Heart right ventricle (tissue), 16 donors: ENCODE data around the gene FUT6. TPM values are rescaled to one million over a fixed set of nuclear protein-coding genes. Genes with fewer than 3 reads are reported as not detected.

Experiments used
- ATAC-seq, 8 donors: fragments of 200-7000 bp; cut with Tn5 transposase; one replicate each; pipeline ENCODE4 v1.9.1; 2020; ENCODE audit warnings: mild to moderate bottlenecking in 8 of 8, moderate library complexity in 8 of 8, moderate number of reproducible peaks in 1 of 8
- DNase-seq, 2 donors: peaks; one replicate each; pipeline ENCODE4 v3.0.0-alpha.2; 2020
- H3K27ac ChIP-seq, 10 donors: fragments of 200-600 bp; sonication (generic) in 2 of 10; one replicate each; pipeline versions ENCODE4 v1.5.0 to v1.8.0; 2020 to 2022; ENCODE audit warnings: mild to moderate bottlenecking in 3 of 10
- H3K27me3 ChIP-seq, 7 donors: fragments of 200-600 bp; one replicate each; pipeline ENCODE4 v1.8.0; 2021 to 2022; ENCODE audit warnings: mild to moderate bottlenecking in 2 of 7
- H3K36me3 ChIP-seq, 9 donors: fragments of 200-600 bp; sonication (generic) in 1 of 9; one replicate each; pipeline versions ENCODE4 v1.5.0 to v1.8.0; 2020 to 2022; ENCODE audit warnings: mild to moderate bottlenecking in 2 of 9
- H3K4me1 ChIP-seq, 9 donors: fragments of 200-600 bp; sonication (generic) in 1 of 9; one replicate each; pipeline versions ENCODE4 v1.5.0 to v1.8.0; 2020 to 2022; ENCODE audit warnings: mild to moderate bottlenecking in 4 of 9
- H3K4me3 ChIP-seq, 10 donors: fragments of 200-600 bp; sonication (generic) in 2 of 10; one replicate each; pipeline versions ENCODE4 v1.5.0 to v1.8.0; 2020 to 2022; ENCODE audit warnings: mild to moderate bottlenecking in 7 of 10, moderate library complexity in 2 of 10
- H3K9me3 ChIP-seq, 11 donors: fragments of 200-600 bp in 10 of 11; sonication (generic) in 2 of 11; one replicate each; pipeline versions ENCODE4 v1.5.0 to v1.8.0; 2013 to 2022; ENCODE audit warnings: mild to moderate bottlenecking in 2 of 11, control low read depth in 1 of 11, moderate library complexity in 1 of 11
- CTCF ChIP-seq, 9 donors: fragments of 200-600 bp; sonication (generic) in 2 of 9; IDR thresholded peaks; one replicate each; pipeline versions ENCODE4 v1.5.0 to v1.8.0; 2021 to 2022; ENCODE audit warnings: antibody characterized with exemption in 9 of 9, mild to moderate bottlenecking in 5 of 9, moderate library complexity in 1 of 9
- WGBS, 2 donors: extraction: QIAGEN DNeasy Blood & Tissue Kit; methylation state at CpG; one replicate each; pipeline ENCODE4 v1.1.7; 2013; ENCODE audit warnings: inconsistent platforms in 1 of 2; 5-methylcytosine and 5-hydroxymethylcytosine counted together
- intact Hi-C, 10 donors: fragments of 100-400 bp; cut with DNase I; formaldehyde crosslinking; loops; one replicate each; pipeline versions ENCODE4 v1.11.1 to v1.14.2; 2022
- polyA plus RNA-seq, 2 donors: library from polyadenylated mRNA; stranded (reverse); fragments of 200-250 nt; gene quantifications; one replicate each; pipeline ENCODE4 v1.2.3, GENCODE V29; 2013
- total RNA-seq, 10 donors: library from RNA; stranded (reverse); fragmentation: NEBNext Ultra II Directional in 3 of 10; extraction: Animal tissue kit (Norgen Biotek cat#: 25700) in 3 of 10; gene quantifications; one replicate each; pipeline versions ENCODE4 v1.2.1 to v1.2.4, GENCODE V29; 2021 to 2023
- donor health status: Arrhythmogenic right ventricular cardiomyopathy.
- donor health status: ischemic (EF 13 %, LVEDD 7.1; RV severe dilation, severe dysfunction).
- donor health status: healthy with polysubstance abuse.
- donor health status: DM: no; HTN: yes; CAD: no.
- donor health status: DM: no; HTN: no; CAD: no.
- donor health status: ischemic (EF 25% LVEDD 6.9; RV normal size, moderate dysfunction).
- donor health status: ischemic (EF 25% LVEDD 5.7; RV mildly dilated, moderate dysfunction).
- donor health status: healthy.
- donor health status: DM: yes; HTN: yes; CAD: no.
- donor health status: Ischemic cardiomyopathy.
- donor health status: ischemic (EF 35%, LVEDD 5.7; RV mildly dilated, moderate dysfunction).
- donor health status: nonischemic (EF 11% LVEDD 7.7; RV severe dilation, severe dysfunction).
- donor health status: DM: yes; HTN: yes; CAD: no.
- donor health status: PGD.
- donor health status: ischemic (EF 29% LVEDD 5.4; RV normal size, mild dysfunction).
- donor health status: nonischemic (EF 23%, LVEDD 6.1; RV moderate dilation, normal function).

FUT6 gene
- total and polyA plus RNA-seq, 12 donors: not detected

GRCh38 chr19:5832527-5833216, 6.8 kb downstream of the FUT6 start:
- Histone ChIP-seq H3K27me3 (peaks cover 0 to 36% (median 23%) of the 10 kb centered on the region in 7 donors), H3K36me3 (no peaks in the 10 kb centered on the region), H3K4me1 (peaks cover 0 to 19% (median 3%) of the 10 kb centered on the region in 9 donors), H3K4me3 (no peak overlapping the region), H3K9me3 (no peaks in the 10 kb centered on the region), H3K27ac (no peak overlapping the region)
- 84 to 88% methylated on average over 6 of the region's 6 CpGs for WGBS, 2 donors
- intact Hi-C loops: loop anchor here in 2 of 10 donors (5.0 to 10.0 kb wide), 2 partner anchors 45 to 52 kb away; no protein-coding TSS in a partner anchor
- DNase-seq: no peak
- no peak for TF ChIP-seq CTCF (IDR thresholded peaks at IDR 0.05)
- no peak for ATAC-seq

- 81 to 83% methylated on average over 21 to 22 of the region's 22 CpGs for WGBS, 2 donors
- Histone ChIP-seq H3K4me1 (peaks cover 0 to 21% (median 3%) of the 10 kb centered on the region in 9 donors), H3K9me3 (no peaks in the 10 kb centered on the region), H3K4me3 (no peak overlapping the region), H3K27me3 (peaks cover 0 to 36% (median 27%) of the 10 kb centered on the region in 7 donors), H3K36me3 (no peaks in the 10 kb centered on the region), H3K27ac (no peak overlapping the region)
- intact Hi-C loops: loop anchor here in 2 of 10 donors (5.0 to 10.0 kb wide), 2 partner anchors 45 to 53 kb away; no protein-coding TSS in a partner anchor
- TF ChIP-seq CTCF (IDR thresholded peaks at IDR 0.05): no peak
- DNase-seq (no peak), ATAC-seq (no peak)
These were observed 7.4 kb downstream of the FUT6 start for GRCh38 chr19:5832061-5832460.

GRCh38 chr19:5831159-5831558, 8.3 kb downstream of the FUT6 start:
- WGBS, 2 donors: 82 to 88% methylated on average over 9 of the region's 9 CpGs
- DNase-seq: no peak
- no peak for TF ChIP-seq CTCF (IDR thresholded peaks at IDR 0.05)
- ATAC-seq: no peak
- intact Hi-C loops: loop anchor here in 2 of 10 donors (5.0 to 10.0 kb wide), 2 partner anchors 46 to 54 kb away; no protein-coding TSS in a partner anchor
- Histone ChIP-seq H3K27ac (no peak overlapping the region), H3K27me3 (peaks cover 0 to 39% (median 27%) of the 10 kb centered on the region in 7 donors), H3K36me3 (no peaks in the 10 kb centered on the region), H3K9me3 (no peaks in the 10 kb centered on the region), H3K4me1 (peaks cover 0 to 25% (median 3%) of the 10 kb centered on the region in 9 donors), H3K4me3 (no peak overlapping the region)

GRCh38 chr19:5829567-5830310, 9.8 kb downstream of the FUT6 start:
- Histone ChIP-seq H3K9me3 (no peaks in the 10 kb centered on the region), H3K36me3 (no peaks in the 10 kb centered on the region), H3K27ac (peak overlapping the region in 7 of 10 donors; percentile 44 to 80 (median 71)), H3K27me3 (peaks cover 0 to 39% (median 27%) of the 10 kb centered on the region in 7 donors), H3K4me3 (peak overlapping the region in 2 of 10 donors; percentile 38 to 40), H3K4me1 (peaks cover 0 to 25% (median 3%) of the 10 kb centered on the region in 9 donors)
- ATAC-seq (no peak), DNase-seq (no peak)
- WGBS, 2 donors: 53 to 59% methylated on average over 34 of the region's 34 CpGs
- no peak for TF ChIP-seq CTCF (IDR thresholded peaks at IDR 0.05)
- intact Hi-C loops: loop anchor here in 5 of 10 donors (5.0 to 10.0 kb wide), 4 partner anchors 48 to 63 kb away; no protein-coding TSS in a partner anchor
